Jurkat, Clone E6-1 (cell line): ENCODE data around the gene PIP5K1B.
A peak's percentile ranks its signal among the peaks of the same experiment; 100 is the strongest.

Source experiments
- DNase-seq: peaks from one replicate; pipeline ENCODE4 v3.0.0-alpha.2; 2011; ENCODE audit warnings: low read depth, low spot score
- H3K4me3 ChIP-seq: 2 replicates; pipeline ENCODE4 v1.5.1; 2011; ENCODE audit warnings: mild to moderate bottlenecking, low read length, control low read depth, moderate library complexity

Gene PIP5K1B

DNA sequence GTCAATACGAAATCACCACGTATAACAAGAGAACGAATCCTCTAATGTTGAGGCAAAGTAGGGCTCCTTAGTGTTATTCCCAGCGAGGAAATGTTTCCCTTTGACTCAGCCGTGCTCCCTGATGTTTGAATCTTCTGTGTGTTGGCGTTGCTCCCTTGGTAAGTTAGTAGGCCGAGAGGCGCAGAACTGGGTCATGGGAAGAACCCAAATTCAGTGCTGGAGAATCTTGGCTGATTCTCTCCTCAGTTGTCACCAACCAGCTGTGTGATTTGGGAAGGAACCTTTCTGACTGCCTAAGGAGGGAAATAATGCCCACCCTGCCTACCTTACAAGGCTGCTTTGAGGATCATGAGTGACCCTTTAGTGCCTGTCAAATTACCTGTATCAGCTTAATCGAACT lies 286.4 kb downstream of the PIP5K1B start:
- DNase-seq, result no peak
- H3K4me3 ChIP-seq, result no peak overlapping the region

DNA sequence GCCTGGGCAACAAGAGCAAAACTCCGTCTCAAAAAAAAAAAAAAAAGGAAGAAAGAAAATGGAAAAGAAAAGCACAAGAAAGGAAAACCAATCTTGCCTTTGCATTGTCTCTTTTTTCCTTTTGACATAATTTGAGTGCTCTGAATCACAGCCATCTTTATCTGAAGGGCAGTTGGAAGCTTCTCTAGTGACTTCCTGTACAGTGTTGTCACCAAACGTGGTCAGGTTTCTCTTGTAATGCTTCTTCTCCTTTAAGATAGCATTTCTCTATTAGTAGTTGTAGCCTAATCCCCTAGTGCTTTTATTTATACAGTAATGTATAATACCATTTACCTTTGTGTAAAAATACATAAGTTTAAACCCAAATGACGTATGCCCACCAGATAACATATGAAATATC lies 290.7 kb downstream of the PIP5K1B start:
- no peak overlapping the region for H3K4me3 ChIP-seq
- no peak for DNase-seq

DNA sequence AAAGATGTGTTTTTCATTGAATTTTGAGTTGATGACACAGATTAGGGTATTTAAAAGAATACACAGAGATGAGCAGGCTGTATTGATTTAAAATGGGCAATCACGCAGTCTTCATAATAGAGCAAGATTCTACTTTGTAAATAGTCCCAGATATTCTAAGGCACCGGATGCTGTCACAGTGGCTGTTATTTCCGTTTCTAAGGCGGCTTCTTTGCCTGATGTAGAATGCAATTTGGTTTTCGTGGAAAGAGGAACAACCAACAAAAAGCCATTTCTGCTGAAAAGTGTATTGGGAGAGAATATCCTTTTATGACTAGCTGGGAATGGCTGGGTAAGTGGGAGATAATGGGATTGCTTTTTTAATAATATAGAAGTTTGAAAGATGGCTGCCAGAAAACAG lies 291.4 kb downstream of the PIP5K1B start:
- no peak for DNase-seq
- no peak overlapping the region for H3K4me3 ChIP-seq

DNA sequence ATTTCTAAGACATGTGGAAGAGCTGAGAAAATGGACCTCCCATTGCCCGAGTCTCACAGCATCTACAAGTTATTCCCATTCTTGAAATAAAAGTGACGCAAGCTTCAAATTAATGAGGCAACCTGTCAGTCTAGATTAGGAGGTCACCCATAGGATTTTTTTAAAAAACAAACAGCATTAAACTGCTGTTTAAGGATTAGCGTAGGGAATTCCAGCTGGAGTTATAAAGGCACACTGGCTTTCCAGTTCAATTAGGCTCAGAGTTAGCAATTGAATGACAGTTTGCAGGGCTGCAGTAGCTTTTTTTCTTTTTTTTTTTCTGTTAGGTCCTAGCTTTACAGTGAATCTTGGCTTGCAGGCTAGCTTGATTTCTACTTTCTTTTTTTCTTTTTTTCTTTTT lies 292.6 kb downstream of the PIP5K1B start:
- no peak for DNase-seq
- H3K4me3 ChIP-seq, result no peak overlapping the region

DNA sequence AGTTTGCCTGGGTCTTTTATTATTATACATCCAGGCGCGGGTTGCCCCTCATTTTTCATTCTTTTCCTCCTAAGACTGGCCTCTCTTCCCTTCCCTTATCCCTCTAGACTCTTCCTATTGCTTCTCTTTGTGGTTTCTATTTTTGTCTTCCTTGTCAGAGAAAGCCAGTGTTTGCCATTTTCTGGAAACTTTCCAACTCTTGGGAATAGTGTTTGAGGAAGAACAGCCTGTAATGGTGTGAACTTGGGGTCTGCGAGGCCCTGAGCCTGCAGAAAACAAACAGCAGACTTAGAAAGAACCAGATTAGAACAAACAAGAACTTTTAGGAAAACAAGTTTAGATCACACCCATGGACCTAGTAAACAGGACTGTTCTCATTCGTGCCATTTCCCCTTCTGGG lies 293.3 kb downstream of the PIP5K1B start:
- DNase-seq, result no peak
- H3K4me3 ChIP-seq, result no peak overlapping the region

DNA sequence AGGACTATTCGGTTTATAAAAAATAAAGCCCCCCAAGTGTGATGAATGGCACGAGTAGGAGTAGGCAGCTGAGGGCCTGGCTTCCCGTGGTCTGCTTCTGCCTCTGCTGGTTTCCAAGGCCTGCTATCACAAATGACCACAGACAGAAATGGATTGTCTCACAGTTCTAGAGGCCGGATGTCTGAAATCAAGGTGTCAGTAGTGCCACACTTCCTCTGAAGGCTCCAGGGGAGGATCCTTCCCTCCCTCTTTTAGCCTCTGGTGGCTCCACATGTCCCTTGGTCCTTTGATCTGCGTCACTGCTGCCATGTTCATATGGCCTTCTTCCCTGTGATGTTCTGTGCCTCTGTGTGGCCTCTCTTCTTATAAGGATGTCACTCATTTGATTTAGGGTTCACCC lies 293.8 kb downstream of the PIP5K1B start:
- no peak overlapping the region for H3K4me3 ChIP-seq
- DNase-seq, result no peak

DNA sequence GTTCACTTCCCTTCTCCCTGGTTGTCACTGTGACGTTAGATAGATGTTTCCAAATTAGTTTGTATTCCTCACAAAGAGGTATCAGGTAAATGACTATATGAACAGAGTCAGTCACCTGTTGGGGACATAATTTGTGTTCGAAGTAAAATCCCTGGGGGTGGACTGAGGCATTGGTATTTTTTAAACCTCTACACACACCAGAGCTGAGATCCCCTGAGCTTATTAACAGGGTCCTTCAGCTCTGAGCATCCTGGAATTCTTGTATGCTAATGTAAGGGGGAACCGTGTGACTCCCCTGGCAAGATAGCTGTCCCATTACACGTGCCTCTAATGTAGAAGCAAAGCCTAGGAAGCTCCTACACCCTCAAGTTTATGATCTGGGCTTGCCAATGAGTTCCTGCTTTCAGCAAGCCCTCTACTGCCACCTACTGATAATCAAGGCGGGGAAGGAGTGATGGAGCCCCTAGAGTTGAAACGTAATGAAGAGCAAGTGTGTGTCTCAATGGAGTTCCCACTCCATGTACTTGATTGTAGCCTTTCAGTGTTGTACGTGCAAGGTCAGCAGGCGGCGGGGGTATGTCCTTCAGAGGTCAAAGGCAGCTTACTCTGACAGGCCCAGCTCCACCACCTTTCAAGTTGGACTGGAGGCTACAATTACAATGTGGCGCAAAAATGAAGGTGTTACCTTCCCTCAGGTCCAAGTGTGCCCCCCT lies 294.5 kb downstream of the PIP5K1B start:
- peak; percentile 73 for DNase-seq

DNA sequence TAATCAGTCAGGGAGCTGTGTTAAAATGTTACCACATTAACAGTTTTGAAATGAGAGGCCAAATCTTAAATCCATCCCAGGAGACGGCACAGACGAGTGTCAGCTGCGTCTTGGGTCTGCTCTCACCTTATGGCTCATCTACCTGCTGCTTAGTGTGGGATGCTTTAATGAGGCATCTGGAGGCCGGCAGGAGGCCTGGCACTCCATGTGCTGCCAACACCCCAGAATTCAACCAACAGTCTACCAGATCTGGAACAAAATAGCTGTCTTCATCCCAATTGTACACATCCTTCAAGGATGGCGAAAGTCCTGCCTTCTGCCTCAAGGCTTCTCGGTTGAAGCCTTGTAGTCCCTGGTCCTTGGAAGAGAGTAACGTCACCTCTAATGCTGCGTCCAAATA lies 296.9 kb downstream of the PIP5K1B start:
- DNase-seq, result no peak
- H3K4me3 ChIP-seq, result no peak overlapping the region

More for the DNA sequence above, 294.5 kb downstream of the PIP5K1B start:
- no peak overlapping the region for H3K4me3 ChIP-seq

DNA sequence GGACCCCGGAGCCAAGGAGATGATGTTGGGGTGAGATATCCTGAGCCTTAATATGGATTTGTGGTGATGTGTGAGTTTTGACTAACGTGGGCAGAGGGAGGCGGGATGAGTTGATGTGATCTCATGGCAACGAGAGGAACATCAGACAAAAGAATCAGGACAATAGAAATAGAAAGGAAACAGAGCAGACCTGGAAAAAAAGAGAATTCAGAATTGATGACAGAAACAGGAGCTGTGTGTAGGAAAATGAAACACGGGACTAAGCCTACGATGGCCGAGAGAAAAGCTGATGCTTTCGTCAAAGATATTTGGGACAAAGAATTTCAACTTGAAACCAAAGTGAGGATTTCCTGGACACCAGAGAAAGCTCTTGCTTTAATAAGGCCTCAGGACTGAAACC lies 298.0 kb downstream of the PIP5K1B start:
- no peak for DNase-seq
- no peak overlapping the region for H3K4me3 ChIP-seq

DNA sequence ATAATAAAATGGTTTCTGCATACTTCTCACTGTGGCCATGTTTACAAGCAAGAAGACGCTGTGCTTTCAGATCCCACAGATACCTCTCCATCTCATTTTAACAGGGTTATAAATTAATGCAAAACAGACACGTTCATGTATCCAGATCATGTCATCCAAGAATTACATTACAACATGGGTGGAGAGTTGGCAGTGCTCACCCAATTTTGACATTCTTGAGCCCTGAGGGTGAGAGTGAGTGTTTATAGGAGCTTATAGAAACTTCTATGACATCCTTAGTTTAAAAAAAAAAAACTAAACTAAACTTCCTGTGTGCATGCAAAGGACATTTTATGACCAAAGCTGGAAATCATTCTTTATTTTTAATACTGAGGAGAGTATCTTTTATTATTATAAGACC lies 299.8 kb downstream of the PIP5K1B start:
- no peak for DNase-seq
- no peak overlapping the region for H3K4me3 ChIP-seq

DNA sequence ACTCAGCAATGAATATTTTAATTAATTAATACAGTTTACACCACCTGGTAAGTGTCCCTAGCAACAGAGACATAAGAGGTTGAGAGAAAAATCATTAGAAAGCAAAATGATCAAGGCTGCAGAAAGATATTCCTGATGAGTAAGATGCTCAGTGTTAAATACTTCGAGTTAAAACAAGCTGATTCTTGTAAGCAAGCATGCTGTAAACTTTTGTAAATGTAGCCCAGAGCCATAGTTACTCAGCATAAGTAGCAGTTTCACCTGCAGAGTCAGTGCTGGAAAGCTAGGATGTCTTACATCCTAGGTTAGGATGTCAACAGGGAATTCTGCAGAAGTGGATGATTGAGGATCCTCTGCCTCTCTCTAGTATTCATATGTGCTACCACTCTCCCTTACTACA lies 304.7 kb downstream of the PIP5K1B start:
- DNase-seq, result no peak
- H3K4me3 ChIP-seq, result no peak overlapping the region

DNA sequence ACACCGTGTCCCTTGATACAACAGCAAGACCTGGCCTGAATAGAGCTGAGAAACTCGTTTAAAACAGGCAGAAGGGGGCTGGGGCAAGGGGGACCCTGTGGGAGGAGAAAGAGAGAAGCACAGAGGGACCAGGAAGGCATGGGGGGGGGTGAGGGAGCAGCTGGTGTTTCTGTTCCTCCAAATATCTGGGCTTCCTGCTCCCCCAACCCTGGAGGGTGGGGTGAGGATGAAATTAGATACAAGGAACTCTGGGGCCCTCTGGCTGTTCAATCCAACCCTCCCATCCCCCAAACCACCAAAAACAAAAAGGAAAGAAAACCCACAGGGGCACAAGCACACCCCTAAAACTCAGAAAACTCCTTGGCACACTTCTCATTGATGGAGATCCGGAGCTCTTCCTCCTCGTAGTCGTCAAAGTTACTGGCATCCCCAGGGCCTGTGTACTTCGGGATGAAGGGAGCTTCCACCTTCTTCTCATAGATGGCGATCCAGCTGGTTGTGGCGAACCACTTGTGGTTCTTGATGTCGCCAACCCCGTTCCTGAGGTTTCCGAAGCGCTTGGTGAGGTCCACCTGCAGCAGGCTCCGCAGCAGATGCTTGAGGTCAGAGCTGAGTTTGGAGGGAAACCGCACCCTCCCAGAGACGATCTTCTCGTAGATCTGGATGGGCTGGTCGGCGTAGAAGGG lies 307.8 kb downstream of the PIP5K1B start:
- H3K4me3 ChIP-seq, result no peak overlapping the region
- peak; percentile 85 for DNase-seq

DNA sequence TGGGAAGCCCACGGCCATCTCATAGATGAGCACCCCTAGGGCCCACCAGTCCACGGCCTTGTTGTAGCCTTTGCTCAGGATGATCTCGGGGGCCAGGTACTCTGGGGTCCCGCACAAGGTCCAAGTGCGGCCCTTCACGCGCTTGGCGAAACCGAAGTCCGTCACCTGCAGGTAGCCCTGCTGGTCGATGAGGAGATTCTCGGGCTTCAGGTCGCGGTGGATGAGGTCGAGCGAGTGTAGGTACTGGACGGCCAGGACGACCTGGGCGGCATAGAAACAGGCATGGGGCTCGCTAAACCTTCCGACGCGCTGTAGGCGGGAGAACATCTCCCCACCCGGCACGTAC lies 308.3 kb downstream of the PIP5K1B start:
- no peak for DNase-seq
- no peak overlapping the region for H3K4me3 ChIP-seq

DNA sequence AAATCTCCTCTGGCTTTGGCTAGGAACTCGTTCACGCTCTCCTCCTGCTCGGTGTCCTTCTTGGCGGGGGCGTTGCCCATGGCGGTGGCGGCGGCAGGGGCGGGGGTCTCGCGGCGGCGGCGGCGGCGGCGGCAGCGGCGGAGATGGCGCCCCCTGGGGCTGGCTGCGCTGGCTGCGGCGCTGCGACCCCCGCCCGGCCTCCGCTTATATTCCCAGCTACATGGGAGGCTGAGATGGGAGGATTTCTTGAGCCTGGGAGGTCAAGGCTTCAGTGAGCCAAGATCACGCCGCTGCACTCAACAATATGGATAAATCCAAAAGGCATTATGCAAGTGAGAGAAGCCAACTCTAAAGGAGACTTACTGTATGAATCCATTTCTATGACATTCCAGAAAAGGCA lies 309.0 kb downstream of the PIP5K1B start, which contains the start of gene PRKACG:
PRKACG (minus strand) TSS at position 101 of the 400 bp plus-strand sequence; CDS start at position 80, 21 bp downstream.
- no peak within 1 kb of the TSS for H3K4me3 ChIP-seq
- DNase-seq, result no peak

DNA sequence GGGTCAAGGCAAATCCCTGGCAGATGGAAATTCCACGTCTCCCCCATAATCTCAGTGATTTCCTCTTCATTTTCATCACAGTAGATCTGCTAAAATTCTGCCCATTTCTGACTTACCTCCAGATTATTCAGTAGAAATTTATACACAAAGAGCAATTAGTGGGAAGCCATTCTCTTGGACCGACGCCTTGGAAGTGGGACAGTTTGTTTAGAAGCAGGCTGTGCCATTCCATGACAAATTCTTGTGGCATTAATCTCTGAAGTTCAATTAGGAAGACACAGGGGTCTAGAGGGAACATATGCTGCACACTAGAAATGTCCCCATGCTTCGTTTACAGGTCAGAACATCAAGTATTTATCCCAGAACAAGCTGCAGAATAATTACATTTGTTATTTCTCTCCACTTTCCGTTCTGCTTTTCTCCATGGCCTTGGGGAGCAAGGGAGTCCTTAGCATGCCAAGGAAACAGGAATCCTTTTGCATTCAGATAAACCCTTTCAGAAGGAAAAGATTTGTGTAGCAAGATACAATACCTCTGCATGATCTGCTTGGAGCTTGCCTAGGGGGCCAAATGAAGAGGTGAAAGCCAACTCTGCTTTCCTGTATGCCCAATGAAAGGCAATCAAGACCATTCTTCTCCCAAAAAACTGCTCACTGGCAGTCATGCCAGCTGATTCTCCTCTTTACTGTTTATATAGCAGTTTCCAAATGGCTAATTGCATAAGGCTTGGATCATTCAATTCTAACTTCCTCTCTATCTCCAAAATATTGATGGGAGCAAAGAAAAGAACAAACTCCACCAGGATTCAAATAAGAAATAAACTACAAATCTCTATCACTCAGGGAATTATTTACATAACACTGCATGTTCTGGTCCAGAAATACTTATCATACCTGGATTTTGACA lies 311.4 kb downstream of the PIP5K1B start:
- DNase-seq, result no peak
- H3K4me3 ChIP-seq, result no peak overlapping the region

DNA sequence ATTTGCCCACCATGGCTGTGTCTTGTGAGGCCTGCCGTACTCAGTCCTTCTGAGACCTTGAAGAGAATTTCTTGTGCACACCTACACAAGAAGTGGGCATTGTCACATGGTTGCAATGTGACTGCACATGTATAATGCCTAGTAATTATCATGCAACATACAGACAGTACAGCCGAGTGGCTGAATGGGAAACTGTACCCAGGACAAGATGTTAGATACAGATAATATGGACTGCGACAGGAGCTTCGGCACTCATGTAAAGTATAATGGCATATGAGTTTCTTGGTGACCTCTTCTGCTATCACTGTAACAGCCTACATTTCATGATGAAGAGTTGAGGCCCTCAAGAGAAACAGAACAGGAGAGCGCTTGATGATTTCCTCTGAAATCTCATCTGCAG lies 313.7 kb downstream of the PIP5K1B start:
- DNase-seq, result no peak
- H3K4me3 ChIP-seq, result no peak overlapping the region

DNA sequence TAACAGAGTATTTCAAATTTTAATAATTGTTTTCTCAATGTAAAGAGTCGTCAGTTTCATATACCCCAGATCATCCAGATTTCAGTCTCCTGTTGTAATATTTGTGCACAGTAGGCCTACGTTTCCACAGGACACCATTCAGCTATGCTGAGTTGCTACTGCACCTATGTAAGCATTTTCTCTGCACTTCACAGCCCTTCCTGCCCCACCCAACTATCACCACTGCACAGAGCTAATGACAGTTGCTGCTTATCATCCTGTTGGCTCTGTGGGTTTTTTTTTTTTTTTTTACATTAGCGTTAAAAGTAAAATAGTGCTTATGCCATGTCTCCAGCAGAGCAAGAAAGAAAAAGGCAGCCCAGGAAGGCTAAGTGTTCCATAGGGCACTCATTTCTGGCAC lies 314.8 kb downstream of the PIP5K1B start:
- peak; percentile 88 for DNase-seq
- H3K4me3 ChIP-seq, result no peak overlapping the region

DNA sequence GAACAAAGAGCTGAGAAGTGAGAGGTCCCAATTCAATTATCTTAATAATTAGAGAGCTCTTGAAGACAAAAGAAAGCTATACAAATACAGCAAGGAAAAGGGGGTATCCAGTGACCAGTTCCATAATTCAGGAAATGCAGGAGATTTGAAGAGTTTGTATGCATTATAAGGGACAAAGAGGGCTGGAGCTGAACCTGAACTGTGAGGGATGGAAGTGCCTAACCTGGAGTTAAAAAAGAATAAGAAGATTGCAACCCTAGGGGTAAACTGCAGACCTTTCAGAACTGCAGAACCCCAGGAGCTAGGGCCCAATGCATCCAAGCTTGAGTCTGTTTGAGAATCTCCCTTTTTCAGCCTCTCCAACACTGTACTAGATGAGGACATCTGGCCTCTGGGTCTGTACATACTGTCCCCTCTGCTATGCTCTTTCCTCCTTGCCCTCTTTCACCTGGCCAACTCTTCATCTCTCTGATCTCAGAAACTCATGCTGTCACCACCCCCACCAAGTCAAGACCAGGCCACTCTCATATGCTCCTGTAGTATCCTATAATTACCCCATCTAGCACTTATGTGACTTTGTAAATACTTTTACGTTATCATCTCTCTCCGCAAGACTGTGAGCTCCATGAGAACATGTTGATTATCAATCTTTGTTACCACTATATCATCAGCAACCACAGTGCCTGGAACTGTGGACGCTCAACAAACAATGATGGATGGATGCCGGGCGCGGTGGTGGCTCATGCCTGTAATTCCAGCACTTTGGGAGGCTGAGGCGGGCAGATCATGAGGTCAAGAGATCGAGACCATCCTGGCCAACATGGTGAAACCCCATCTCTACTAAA lies 315.5 kb downstream of the PIP5K1B start:
- DNase-seq, result no peak
- H3K4me3 ChIP-seq, result no peak overlapping the region

DNA sequence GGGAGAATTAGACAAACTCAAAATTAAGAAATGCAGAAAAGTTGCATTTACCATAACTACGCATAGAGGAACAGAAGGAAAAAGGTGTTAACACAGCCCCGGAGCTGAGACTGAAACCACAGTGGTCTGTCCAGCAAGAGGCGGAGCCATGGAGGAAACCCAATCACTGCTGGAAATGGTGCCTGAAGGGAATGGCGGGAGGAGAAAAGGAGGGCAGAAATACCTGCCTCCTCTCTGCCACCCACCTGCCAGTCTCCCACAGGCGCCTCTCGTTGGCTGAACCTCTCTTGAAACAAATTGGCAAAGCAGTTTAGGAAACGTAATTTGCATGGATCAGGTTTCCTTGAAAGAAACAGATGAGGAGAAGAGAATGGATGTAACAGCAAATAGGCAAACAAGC lies 318.6 kb downstream of the PIP5K1B start:
- DNase-seq, result no peak
- no peak overlapping the region for H3K4me3 ChIP-seq
